ENCODE results near the gene SYNGR4.
A peak's percentile ranks its signal among the peaks of the same experiment; 100 is the strongest.

Gene SYNGR4

DNA sequence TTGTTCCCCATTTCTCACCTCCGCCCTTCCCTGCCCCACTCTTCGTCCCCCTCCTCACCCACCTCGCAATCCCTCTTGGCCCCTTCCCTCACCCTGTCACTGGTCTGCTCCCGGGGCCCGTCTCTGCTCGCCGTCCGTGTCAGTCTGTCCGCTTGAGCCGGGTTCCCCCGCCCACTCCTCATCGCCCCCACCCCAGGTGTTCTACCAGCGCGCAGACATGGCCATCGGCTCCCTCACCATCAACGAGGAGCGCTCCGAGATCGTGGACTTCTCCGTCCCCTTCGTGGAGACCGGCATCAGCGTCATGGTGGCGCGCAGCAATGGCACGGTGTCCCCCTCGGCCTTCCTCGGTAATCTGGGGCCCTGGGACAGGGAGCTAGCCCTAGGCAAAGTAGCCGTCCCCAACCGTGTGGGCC lies 51.6 kb downstream of the SYNGR4 start:
- DNase-seq (ENCODE audit: insufficient read length, low spot score) (no peak), FAIRE-seq (no peak)
- TF ChIP-seq PAX5 (IDR thresholded peaks at IDR 0.05; ENCODE audit: insufficient read depth, low read length, severe bottlenecking) = no peak
- no peak for TF ChIP-seq POU2F2 (IDR thresholded peaks at IDR 0.05; ENCODE audit: low read depth, low read length)
- TF ChIP-seq SPI1 (IDR thresholded peaks at IDR 0.05; ENCODE audit: low read depth, low read length) = no peak
- no peak for TF ChIP-seq TAF1 (IDR thresholded peaks at IDR 0.05; ENCODE audit: low read depth, low read length)
- TF ChIP-seq POLR2AphosphoS5 (IDR thresholded peaks at IDR 0.05; ENCODE audit: low read depth, low read length) = no peak
- no peak for TF ChIP-seq POLR2A (IDR thresholded peaks at IDR 0.05; ENCODE audit: low read depth, low read length)

DNA sequence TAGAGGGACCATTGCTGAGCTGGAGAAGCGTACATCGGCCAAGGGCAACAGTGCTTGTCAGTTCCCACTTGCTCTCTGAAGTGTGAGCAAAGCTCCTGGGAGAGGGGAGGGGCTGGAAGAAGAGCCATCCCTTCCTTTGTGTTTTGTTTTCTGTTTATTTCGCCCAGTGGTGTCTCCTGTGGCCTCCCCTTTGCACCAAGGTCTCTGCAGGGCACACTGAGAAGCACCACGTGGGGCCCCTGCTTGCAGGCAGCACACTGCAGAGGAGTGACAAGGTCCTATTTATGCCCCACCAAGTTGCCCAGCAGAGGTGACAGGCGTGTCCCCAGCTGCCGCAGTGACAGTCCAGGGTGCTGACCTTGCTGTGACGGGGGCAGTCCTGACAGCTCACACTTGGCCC lies 53.3 kb downstream of the SYNGR4 start:
- DNase-seq (ENCODE audit: insufficient read length, low spot score) (no peak), FAIRE-seq (no peak)
- TF ChIP-seq SPI1 (IDR thresholded peaks at IDR 0.05; ENCODE audit: low read depth, low read length) (no peak), POU2F2 (IDR thresholded peaks at IDR 0.05; ENCODE audit: low read depth, low read length) (no peak), POLR2A (IDR thresholded peaks at IDR 0.05; ENCODE audit: low read depth, low read length) (no peak), POLR2AphosphoS5 (IDR thresholded peaks at IDR 0.05; ENCODE audit: low read depth, low read length) (no peak), TAF1 (IDR thresholded peaks at IDR 0.05; ENCODE audit: low read depth, low read length) (no peak), PAX5 (IDR thresholded peaks at IDR 0.05; ENCODE audit: insufficient read depth, low read length, severe bottlenecking) (no peak)

DNA sequence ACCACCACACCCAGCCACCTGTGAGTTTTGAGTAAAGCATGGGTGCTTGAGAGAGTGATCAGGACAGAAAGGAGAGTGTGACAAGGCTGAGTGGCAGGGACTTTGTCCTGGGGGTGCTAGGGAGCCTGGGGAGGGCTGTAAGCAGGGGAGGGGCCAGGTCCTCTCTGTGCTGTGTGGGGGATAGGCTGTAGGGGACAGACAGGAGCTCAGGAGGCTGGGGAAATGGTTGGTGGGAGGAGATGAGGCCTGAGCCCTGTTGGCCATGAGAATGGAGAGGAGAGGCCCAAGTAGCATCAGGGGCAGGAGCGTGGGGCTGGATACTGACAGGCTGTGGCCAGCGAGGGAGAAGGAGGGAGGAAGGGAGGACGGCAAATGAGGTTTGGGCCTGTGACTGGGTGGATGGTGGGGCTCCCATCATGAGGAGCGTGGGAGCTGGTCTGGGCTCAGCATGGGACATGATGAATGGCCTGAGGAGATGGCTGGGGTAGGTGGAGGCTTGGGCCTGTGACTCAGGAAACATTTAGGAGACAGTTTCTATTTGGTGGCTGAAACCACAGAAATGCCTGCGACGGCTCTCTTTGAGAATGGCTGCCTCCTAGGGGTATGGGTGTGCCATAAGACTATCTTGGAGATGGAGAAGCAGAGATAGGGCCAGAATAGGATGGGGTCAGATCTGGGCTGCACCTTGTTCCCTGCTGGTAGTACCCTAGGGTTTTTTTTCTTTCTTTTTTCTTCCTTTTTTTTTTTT lies 54.3 kb downstream of the SYNGR4 start:
- no peak for TF ChIP-seq SPI1 (IDR thresholded peaks at IDR 0.05; ENCODE audit: low read depth, low read length)
- no peak for TF ChIP-seq POLR2AphosphoS5 (IDR thresholded peaks at IDR 0.05; ENCODE audit: low read depth, low read length)
- TF ChIP-seq POU2F2 (IDR thresholded peaks at IDR 0.05; ENCODE audit: low read depth, low read length) = no peak
- TF ChIP-seq TAF1 (IDR thresholded peaks at IDR 0.05; ENCODE audit: low read depth, low read length) = no peak
- no peak for TF ChIP-seq PAX5 (IDR thresholded peaks at IDR 0.05; ENCODE audit: insufficient read depth, low read length, severe bottlenecking)
- no peak for TF ChIP-seq POLR2A (IDR thresholded peaks at IDR 0.05; ENCODE audit: low read depth, low read length)
- FAIRE-seq = peak; percentile 20
- no peak for DNase-seq (ENCODE audit: insufficient read length, low spot score)

DNA sequence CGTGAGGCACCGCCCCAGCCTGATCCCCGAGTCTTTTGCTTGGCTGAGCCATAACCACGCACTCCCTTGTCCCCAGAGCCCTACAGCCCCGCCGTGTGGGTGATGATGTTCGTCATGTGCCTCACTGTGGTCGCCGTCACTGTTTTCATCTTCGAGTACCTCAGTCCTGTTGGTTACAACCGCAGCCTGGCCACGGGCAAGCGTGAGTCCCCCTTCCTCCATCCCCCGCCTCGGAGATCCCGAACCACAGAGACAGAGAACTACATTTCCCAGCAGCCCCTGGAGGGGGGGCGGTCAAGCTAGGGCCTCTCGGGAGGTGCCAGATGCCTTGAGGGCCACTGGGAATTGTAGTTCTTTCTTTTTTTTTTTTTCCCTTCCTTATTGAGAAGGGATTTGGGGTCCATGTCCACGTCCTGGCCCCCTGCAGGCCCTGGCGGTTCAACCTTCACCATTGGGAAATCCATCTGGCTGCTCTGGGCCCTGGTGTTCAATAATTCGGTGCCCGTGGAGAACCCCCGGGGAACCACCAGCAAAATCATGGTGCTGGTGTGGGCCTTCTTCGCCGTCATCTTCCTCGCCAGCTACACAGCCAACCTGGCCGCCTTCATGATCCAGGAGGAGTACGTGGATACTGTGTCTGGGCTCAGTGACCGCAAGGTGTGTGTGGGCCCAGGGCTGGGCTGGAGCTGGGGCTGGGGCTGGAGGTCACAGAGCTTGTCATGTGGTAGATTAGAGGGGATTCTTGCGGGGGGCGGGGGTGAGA lies 55.2 kb downstream of the SYNGR4 start:
- no peak for DNase-seq (ENCODE audit: insufficient read length, low spot score)
- no peak for TF ChIP-seq PAX5 (IDR thresholded peaks at IDR 0.05; ENCODE audit: insufficient read depth, low read length, severe bottlenecking)
- TF ChIP-seq SPI1 (IDR thresholded peaks at IDR 0.05; ENCODE audit: low read depth, low read length) = no peak
- TF ChIP-seq POU2F2 (IDR thresholded peaks at IDR 0.05; ENCODE audit: low read depth, low read length) = no peak
- no peak for TF ChIP-seq POLR2A (IDR thresholded peaks at IDR 0.05; ENCODE audit: low read depth, low read length)
- no peak for TF ChIP-seq POLR2AphosphoS5 (IDR thresholded peaks at IDR 0.05; ENCODE audit: low read depth, low read length)
- no peak for TF ChIP-seq TAF1 (IDR thresholded peaks at IDR 0.05; ENCODE audit: low read depth, low read length)
- FAIRE-seq = no peak

DNA sequence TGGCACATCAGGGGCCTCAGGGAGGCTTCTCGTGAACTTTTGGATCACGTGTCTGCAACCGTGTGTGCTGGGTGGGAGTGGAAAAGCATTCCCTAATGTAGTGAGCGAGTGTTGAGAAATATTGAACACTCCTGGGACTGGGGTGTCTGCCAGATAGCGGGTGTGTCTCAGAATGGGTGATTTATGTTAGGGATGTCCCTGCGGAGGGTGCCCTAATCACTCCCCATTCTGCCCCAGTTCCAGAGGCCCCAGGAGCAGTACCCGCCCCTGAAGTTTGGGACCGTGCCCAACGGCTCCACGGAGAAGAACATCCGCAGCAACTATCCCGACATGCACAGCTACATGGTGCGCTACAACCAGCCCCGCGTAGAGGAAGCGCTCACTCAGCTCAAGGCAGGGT lies 57.4 kb downstream of the SYNGR4 start:
- no peak for FAIRE-seq
- no peak for TF ChIP-seq POLR2A (IDR thresholded peaks at IDR 0.05; ENCODE audit: low read depth, low read length)
- TF ChIP-seq TAF1 (IDR thresholded peaks at IDR 0.05; ENCODE audit: low read depth, low read length) = no peak
- no peak for TF ChIP-seq PAX5 (IDR thresholded peaks at IDR 0.05; ENCODE audit: insufficient read depth, low read length, severe bottlenecking)
- TF ChIP-seq POU2F2 (IDR thresholded peaks at IDR 0.05; ENCODE audit: low read depth, low read length) = no peak
- TF ChIP-seq SPI1 (IDR thresholded peaks at IDR 0.05; ENCODE audit: low read depth, low read length) = no peak
- TF ChIP-seq POLR2AphosphoS5 (IDR thresholded peaks at IDR 0.05; ENCODE audit: low read depth, low read length) = no peak
- DNase-seq (ENCODE audit: insufficient read length, low spot score) = no peak

DNA sequence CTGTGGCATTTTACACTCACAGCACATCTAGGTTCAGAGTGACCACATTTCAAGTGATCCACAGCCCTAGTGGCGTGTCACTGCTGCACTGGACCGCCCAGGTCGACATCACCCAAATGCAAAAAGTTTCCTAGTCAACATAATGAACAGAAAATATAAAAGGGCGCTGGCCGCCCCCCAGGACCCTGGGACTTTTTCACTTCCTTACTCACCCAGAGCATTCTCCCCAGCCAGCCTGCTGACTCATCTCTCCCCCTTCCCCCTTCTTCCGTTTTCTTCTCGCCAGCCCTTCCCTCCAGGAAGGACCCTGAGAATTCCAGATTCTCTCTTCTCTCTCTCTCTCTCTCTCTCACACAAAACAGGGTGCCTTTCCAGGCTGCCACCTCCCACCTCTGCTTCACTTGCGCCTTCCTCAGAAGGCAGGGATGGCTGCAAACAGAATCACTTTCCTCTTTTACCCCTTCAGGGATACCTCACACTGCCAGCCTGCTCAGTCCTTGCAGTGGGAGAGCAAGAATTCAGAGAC lies 60.6 kb downstream of the SYNGR4 start:
- FAIRE-seq (no peak), DNase-seq (ENCODE audit: insufficient read length, low spot score) (no peak)
- peak; percentile 88 for TF ChIP-seq SPI1 (IDR thresholded peaks at IDR 0.05; ENCODE audit: low read depth, low read length)
- TF ChIP-seq PAX5 (IDR thresholded peaks at IDR 0.05; ENCODE audit: insufficient read depth, low read length, severe bottlenecking) = no peak

Measured in GM12891 (cell line).